H1 (cell line): ENCODE data around the gene SUPT7L.

Experiments used
- ASH2L ChIP-seq: fragments of 200-600, 300-600 bp; sonication (generic); IDR thresholded peaks from one replicate; pipeline ENCODE4 v1.7.1; 2017; ENCODE audit warnings: low read length
- CEBPB ChIP-seq: IDR thresholded peaks from 2 replicates; pipeline ENCODE4 v1.6.1; 2012; ENCODE audit warnings: low read depth, low read length
- RXRA ChIP-seq: IDR thresholded peaks from 2 replicates; pipeline ENCODE4 v1.6.1; 2011; ENCODE audit warnings: low read depth, mild to moderate bottlenecking, low read length, moderate library complexity; ENCODE audit not compliant: insufficient read depth
- SIN3A ChIP-seq, 2 experiments: IDR thresholded peaks in 1 of 2; conservative IDR thresholded peaks in 1 of 2; 2 replicates each; pipeline ENCODE4 v1.6.1; 2011 to 2012; ENCODE audit warnings: low read length in 2 of 2, improper control_type of control experiment in 1 of 2, low read depth in 1 of 2, mild to moderate bottlenecking in 1 of 2
- TF ChIP-seq, protein P1 (sequence below), 3 experiments: IDR thresholded peaks; 1 replicate in 2 of 3; 2 replicates in 1 of 3; pipeline versions ENCODE4 v1.5.1 to v1.6.1; 2011; ENCODE audit warnings: low read length in 3 of 3, mild to moderate bottlenecking in 3 of 3, inconsistent platforms in 2 of 3, low read depth in 1 of 3, moderate library complexity in 1 of 3; ENCODE audit not compliant: insufficient read depth in 1 of 3; ENCODE audit errors: control extremely low read depth in 1 of 3

DNA sequence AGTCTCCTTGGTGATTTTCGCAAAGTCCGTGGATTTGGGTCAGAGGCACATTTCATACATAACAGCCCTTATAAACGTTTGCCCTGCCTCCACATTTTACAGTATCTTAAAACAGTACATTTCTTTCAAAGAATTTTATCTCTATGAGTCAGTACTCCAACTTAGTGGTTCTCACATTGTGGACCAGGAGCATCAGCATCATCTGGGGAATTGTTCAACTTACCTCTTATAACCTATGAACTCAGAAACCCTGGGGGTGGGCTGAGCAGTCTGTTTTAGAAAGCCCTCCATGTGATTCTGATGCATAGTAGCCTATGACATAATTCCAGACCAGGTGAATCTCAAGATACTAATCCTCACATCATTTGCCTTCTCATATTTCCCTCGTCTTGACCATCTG is 12.4 kb downstream of the SUPT7L start:
- no peak for TF ChIP-seq CEBPB
- TF ChIP-seq, protein P1, sequence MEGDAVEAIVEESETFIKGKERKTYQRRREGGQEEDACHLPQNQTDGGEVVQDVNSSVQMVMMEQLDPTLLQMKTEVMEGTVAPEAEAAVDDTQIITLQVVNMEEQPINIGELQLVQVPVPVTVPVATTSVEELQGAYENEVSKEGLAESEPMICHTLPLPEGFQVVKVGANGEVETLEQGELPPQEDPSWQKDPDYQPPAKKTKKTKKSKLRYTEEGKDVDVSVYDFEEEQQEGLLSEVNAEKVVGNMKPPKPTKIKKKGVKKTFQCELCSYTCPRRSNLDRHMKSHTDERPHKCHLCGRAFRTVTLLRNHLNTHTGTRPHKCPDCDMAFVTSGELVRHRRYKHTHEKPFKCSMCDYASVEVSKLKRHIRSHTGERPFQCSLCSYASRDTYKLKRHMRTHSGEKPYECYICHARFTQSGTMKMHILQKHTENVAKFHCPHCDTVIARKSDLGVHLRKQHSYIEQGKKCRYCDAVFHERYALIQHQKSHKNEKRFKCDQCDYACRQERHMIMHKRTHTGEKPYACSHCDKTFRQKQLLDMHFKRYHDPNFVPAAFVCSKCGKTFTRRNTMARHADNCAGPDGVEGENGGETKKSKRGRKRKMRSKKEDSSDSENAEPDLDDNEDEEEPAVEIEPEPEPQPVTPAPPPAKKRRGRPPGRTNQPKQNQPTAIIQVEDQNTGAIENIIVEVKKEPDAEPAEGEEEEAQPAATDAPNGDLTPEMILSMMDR (IDR thresholded peaks at IDR 0.05; ENCODE audit: control extremely low read depth in 1 of 3, insufficient read depth in 1 of 3, low read depth in 1 of 3, low read length in 3 of 3): no peak
- TF ChIP-seq ASH2L: no peak
- TF ChIP-seq SIN3A (conservative IDR thresholded peaks at IDR 0.05 in 1 of 2, IDR thresholded peaks at IDR 0.05 in 1 of 2; ENCODE audit: low read depth in 1 of 2, low read length in 2 of 2): no peak
- no peak for TF ChIP-seq RXRA
